ENCODE data around the gene CCDC27.

GRCh38 chr1:3817821-3818597, 65.8 kb downstream of the CCDC27 start:
- TF ChIP-seq, protein P1, sequence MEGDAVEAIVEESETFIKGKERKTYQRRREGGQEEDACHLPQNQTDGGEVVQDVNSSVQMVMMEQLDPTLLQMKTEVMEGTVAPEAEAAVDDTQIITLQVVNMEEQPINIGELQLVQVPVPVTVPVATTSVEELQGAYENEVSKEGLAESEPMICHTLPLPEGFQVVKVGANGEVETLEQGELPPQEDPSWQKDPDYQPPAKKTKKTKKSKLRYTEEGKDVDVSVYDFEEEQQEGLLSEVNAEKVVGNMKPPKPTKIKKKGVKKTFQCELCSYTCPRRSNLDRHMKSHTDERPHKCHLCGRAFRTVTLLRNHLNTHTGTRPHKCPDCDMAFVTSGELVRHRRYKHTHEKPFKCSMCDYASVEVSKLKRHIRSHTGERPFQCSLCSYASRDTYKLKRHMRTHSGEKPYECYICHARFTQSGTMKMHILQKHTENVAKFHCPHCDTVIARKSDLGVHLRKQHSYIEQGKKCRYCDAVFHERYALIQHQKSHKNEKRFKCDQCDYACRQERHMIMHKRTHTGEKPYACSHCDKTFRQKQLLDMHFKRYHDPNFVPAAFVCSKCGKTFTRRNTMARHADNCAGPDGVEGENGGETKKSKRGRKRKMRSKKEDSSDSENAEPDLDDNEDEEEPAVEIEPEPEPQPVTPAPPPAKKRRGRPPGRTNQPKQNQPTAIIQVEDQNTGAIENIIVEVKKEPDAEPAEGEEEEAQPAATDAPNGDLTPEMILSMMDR (conservative IDR thresholded peaks at IDR 0.05; ENCODE audit: low read length) = no peak
- no peak for TF ChIP-seq EZH2phosphoT487 (IDR thresholded peaks at IDR 0.05; ENCODE audit: borderline replicate concordance)
